Measurements from ENCODE around the gene HFE.

Gene HFE

DNA sequence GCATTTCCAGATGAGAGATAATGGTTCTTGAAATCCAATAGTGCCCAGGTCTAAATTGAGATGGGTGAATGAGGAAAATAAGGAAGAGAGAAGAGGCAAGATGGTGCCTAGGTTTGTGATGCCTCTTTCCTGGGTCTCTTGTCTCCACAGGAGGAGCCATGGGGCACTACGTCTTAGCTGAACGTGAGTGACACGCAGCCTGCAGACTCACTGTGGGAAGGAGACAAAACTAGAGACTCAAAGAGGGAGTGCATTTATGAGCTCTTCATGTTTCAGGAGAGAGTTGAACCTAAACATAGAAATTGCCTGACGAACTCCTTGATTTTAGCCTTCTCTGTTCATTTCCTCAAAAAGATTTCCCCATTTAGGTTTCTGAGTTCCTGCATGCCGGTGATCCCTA, 6.8 kb downstream of the HFE start:
- 0 out of 2 replicates have a peak, but pooled peaks cover 2% of the 10 kb centered on the region for H3K4me1 ChIP-seq (ENCODE audit: control insufficient read depth, insufficient read depth, low read length)
- H3K36me3 ChIP-seq (ENCODE audit: control insufficient read depth, insufficient read depth, low read length): no peaks in the 10 kb centered on the region
- H3K4me3 ChIP-seq (ENCODE audit: low read depth, low read length): no peak overlapping the region
- H3K9me3 ChIP-seq (ENCODE audit: control insufficient read depth, insufficient read depth, low read length): no peaks in the 10 kb centered on the region
- H3K27me3 ChIP-seq (ENCODE audit: control insufficient read depth, insufficient read depth, low read length): no peaks in the 10 kb centered on the region
- no peak overlapping the region for H3K27ac ChIP-seq (ENCODE audit: low read depth, low read length)
- no peak overlapping the region for H3K9ac ChIP-seq (ENCODE audit: low read depth, low read length)

DNA sequence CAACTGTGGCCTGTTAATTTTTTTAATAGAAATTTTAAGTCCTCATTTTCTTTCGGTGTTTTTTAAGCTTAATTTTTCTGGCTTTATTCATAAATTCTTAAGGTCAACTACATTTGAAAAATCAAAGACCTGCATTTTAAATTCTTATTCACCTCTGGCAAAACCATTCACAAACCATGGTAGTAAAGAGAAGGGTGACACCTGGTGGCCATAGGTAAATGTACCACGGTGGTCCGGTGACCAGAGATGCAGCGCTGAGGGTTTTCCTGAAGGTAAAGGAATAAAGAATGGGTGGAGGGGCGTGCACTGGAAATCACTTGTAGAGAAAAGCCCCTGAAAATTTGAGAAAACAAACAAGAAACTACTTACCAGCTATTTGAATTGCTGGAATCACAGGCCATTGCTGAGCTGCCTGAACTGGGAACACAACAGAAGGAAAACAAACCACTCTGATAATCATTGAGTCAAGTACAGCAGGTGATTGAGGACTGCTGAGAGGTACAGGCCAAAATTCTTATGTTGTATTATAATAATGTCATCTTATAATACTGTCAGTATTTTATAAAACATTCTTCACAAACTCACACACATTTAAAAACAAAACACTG, 10.1 kb downstream of the HFE start:
- Histone ChIP-seq H3K4me3 (ENCODE audit: low read depth, low read length) (no peak overlapping the region), H3K27ac (ENCODE audit: low read depth, low read length) (no peak overlapping the region), H3K9ac (ENCODE audit: low read depth, low read length) (no peak overlapping the region), H3K27me3 (ENCODE audit: control insufficient read depth, insufficient read depth, low read length) (no peaks in the 10 kb centered on the region), H3K4me1 (ENCODE audit: control insufficient read depth, insufficient read depth, low read length) (peaks cover 2% of the 10 kb centered on the region; the same call in 1 of the 2 replicates), H3K9me3 (ENCODE audit: control insufficient read depth, insufficient read depth, low read length) (no peaks in the 10 kb centered on the region), H3K36me3 (ENCODE audit: control insufficient read depth, insufficient read depth, low read length) (no peaks in the 10 kb centered on the region)

DNA sequence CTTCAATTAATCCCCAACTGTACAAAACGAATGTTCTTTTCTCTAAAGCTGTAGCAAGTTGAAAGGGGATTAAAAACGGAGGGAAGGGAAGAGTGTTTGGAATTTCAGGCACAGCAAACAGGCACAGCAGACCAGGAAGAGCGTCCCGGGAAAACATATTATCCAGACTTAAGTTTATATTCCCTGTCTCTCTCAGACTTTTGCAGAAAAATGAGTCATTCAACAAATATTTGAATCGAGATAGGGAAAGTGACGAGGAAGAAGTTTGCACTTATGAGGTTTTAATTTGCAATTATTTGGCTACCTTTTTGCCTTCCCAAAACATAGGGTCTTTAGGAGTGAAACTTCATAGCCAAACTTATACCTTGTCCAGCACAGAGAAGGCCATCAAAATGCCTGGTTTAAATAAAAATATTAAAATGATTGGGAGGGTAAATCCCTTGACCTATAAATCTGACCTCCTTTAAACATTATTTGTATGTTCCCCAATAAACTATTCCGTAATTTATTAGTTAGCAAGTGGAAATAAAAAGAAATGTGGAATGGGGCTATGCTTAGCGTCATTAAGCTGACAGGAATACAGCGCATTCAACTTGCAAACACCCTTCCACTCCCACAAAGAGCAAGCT, 16.0 kb downstream of the HFE start:
- Histone ChIP-seq H3K27ac (ENCODE audit: low read depth, low read length) (peak overlapping the region; percentile 96), H3K4me3 (ENCODE audit: low read depth, low read length) (peak overlapping the region; percentile 60), H3K4me1 (ENCODE audit: control insufficient read depth, insufficient read depth, low read length) (peaks cover 11% of the 10 kb centered on the region), H3K9me3 (ENCODE audit: control insufficient read depth, insufficient read depth, low read length) (peaks cover 21% of the 10 kb centered on the region; the same call in 1 of the 2 replicates), H3K9ac (ENCODE audit: low read depth, low read length) (peak overlapping the region; percentile 24; the same call in 1 of the 2 replicates), H3K27me3 (ENCODE audit: control insufficient read depth, insufficient read depth, low read length) (no peaks in the 10 kb centered on the region), H3K36me3 (ENCODE audit: control insufficient read depth, insufficient read depth, low read length) (no peaks in the 10 kb centered on the region)

DNA sequence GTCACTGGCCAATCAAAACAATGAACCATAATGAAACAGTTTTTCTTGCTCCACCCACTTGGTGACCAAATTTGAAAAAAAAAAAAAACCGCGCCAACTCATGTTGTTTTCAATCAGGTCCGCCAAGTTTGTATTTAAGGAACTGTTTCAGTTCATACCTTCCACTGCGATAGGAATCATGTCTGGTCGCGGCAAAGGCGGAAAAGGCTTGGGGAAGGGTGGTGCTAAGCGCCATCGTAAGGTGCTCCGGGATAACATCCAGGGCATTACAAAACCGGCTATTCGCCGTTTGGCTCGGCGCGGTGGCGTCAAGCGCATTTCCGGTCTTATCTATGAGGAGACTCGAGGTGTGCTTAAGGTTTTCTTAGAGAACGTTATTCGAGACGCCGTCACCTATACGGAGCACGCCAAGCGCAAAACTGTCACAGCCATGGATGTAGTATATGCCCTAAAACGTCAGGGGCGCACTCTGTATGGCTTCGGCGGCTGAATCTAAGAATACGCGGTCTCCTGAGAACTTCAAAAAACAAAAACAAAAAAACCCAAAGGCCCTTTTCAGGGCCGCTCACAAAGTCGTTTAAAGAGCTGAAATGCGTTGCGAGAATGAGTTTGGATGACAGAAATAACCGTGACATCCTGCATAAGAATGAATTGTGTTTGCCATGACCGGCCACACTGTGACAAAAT, 16.7 kb downstream of the HFE start:
- peak overlapping the region; percentile 88 for H3K9ac ChIP-seq (ENCODE audit: low read depth, low read length)
- H3K27ac ChIP-seq (ENCODE audit: low read depth, low read length): peak overlapping the region; percentile 96
- H3K36me3 ChIP-seq (ENCODE audit: control insufficient read depth, insufficient read depth, low read length): no peaks in the 10 kb centered on the region

DNA sequence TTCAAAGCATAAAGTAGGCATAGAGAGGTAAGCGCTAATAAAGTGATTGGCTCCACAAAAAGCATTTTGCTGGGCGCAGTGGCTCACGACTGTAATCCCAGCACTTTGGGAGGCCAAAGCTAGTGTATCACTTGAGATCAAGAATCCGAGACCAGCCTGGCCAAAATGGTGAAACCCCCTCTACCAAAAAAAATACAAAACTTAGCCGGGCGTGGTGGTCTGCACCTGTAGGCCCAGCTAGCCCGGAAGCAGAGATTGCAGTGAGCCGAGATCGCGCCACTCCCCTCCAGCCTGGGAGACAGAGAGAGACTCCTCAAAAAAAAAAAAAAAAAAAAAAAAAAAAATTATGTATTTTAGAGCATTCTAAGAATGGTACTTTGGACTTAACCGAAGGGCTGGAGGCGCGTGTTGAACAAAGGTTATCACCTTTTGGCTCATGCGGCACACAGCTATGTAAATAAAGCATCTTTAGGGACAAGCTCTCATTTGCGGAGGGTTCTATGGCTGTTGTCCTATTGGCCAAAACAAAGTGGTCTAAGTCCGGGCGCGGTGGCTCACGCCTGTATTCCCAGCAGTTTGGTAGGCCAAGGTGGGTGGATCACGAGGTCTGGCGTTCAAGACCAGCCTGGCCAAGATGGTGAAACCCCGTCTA, 17.4 kb downstream of the HFE start:
- Histone ChIP-seq H3K27ac (ENCODE audit: low read depth, low read length) (peak overlapping the region; percentile 96), H3K27me3 (ENCODE audit: control insufficient read depth, insufficient read depth, low read length) (no peaks in the 10 kb centered on the region), H3K4me1 (ENCODE audit: control insufficient read depth, insufficient read depth, low read length) (peaks cover 11% of the 10 kb centered on the region), H3K9me3 (ENCODE audit: control insufficient read depth, insufficient read depth, low read length) (peaks cover 21% of the 10 kb centered on the region; the same call in 1 of the 2 replicates), H3K36me3 (ENCODE audit: control insufficient read depth, insufficient read depth, low read length) (no peaks in the 10 kb centered on the region), H3K9ac (ENCODE audit: low read depth, low read length) (peak overlapping the region; percentile 88), H3K4me3 (ENCODE audit: low read depth, low read length) (peak overlapping the region; percentile 60)

More for the DNA sequence above, 16.7 kb downstream of the HFE start:
- H3K9me3 ChIP-seq (ENCODE audit: control insufficient read depth, insufficient read depth, low read length): peaks cover 21% of the 10 kb centered on the region; the same call in 1 of the 2 replicates
- H3K4me1 ChIP-seq (ENCODE audit: control insufficient read depth, insufficient read depth, low read length): peaks cover 11% of the 10 kb centered on the region
- peak overlapping the region; percentile 60 for H3K4me3 ChIP-seq (ENCODE audit: low read depth, low read length)
- no peaks in the 10 kb centered on the region for H3K27me3 ChIP-seq (ENCODE audit: control insufficient read depth, insufficient read depth, low read length)

DNA sequence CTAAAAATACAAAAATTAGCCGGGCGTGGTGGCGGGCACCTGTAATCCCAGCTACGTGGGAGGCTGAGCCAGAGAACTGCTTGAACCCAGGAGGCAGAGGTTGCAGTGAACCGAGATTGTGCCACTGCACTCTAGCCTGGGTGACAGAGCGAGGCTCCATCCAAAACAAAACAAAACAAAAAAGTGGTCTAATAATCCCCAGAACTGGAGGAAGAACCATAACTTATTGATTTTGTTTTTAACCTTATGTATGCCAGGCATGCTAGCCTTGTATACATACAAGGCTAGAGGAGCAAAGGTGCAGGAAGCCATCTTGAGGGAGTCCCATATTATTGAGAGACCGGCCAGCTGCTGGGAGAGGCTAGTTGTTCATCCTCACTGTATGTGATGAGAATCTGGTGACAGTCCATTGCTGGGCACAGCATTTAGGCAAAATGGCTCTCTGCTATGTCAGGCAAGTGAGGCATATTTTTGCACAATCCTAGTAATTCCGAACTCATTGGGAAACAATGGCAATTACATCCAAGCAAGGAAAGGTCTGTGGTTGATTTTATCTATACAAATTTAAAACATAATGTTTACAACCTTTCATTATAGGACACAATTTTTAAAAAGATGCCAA, 18.0 kb downstream of the HFE start:
- Histone ChIP-seq H3K4me1 (ENCODE audit: control insufficient read depth, insufficient read depth, low read length) (peaks cover 11% of the 10 kb centered on the region), H3K4me3 (ENCODE audit: low read depth, low read length) (no peak overlapping the region), H3K9me3 (ENCODE audit: control insufficient read depth, insufficient read depth, low read length) (peaks cover 21% of the 10 kb centered on the region; the same call in 1 of the 2 replicates), H3K27ac (ENCODE audit: low read depth, low read length) (no peak overlapping the region), H3K27me3 (ENCODE audit: control insufficient read depth, insufficient read depth, low read length) (no peaks in the 10 kb centered on the region), H3K36me3 (ENCODE audit: control insufficient read depth, insufficient read depth, low read length) (no peaks in the 10 kb centered on the region), H3K9ac (ENCODE audit: low read depth, low read length) (no peak overlapping the region)

DNA sequence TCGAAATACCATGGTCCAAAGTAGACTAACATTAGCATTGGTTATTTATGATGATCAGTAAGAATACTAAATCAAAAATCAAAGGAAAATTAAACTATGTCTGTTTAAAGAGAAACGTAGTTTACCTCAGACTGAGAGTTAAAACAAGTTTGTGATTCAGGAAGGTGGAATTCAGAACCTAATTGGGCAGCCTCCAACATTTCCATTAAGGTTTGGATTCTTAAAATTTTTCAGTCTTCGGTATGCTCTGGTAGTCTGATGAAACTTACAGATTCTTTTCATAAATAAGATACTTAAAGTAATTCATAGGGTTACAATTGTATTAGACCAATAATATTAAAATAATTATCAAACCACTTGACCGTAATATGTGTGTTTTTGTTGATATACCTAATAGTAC, 18.6 kb downstream of the HFE start:
- Histone ChIP-seq H3K27ac (ENCODE audit: low read depth, low read length) (no peak overlapping the region), H3K4me1 (ENCODE audit: control insufficient read depth, insufficient read depth, low read length) (peaks cover 11% of the 10 kb centered on the region), H3K27me3 (ENCODE audit: control insufficient read depth, insufficient read depth, low read length) (no peaks in the 10 kb centered on the region), H3K36me3 (ENCODE audit: control insufficient read depth, insufficient read depth, low read length) (no peaks in the 10 kb centered on the region), H3K9me3 (ENCODE audit: control insufficient read depth, insufficient read depth, low read length) (peaks cover 21% of the 10 kb centered on the region; the same call in 1 of the 2 replicates), H3K9ac (ENCODE audit: low read depth, low read length) (no peak overlapping the region), H3K4me3 (ENCODE audit: low read depth, low read length) (no peak overlapping the region)

DNA sequence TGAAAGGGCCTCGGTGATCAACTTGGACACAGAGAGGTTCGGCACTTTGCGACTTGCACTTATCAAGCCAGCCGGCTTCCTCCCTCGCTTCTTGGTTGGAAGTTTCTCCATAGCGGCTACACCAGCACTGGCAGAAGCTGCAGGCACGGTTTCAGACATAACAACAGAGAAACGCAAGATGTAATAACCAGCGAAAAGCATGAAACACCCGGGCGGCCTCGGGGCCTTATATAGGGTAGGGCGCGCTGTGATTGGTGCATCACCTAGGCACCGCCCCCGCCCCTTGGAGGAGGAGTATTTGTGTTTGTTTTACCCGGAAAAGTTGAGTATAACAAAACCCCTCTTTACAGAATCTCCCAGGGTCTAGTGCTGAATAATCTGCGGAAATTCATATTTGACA, 20.7 kb downstream of the HFE start:
- H3K27ac ChIP-seq (ENCODE audit: low read depth, low read length): no peak overlapping the region
- H3K9me3 ChIP-seq (ENCODE audit: control insufficient read depth, insufficient read depth, low read length): peaks cover 21% of the 10 kb centered on the region; the same call in 1 of the 2 replicates
- H3K9ac ChIP-seq (ENCODE audit: low read depth, low read length): no peak overlapping the region
- H3K4me1 ChIP-seq (ENCODE audit: control insufficient read depth, insufficient read depth, low read length): peaks cover 6% of the 10 kb centered on the region
- no peak overlapping the region for H3K4me3 ChIP-seq (ENCODE audit: low read depth, low read length)
- H3K36me3 ChIP-seq (ENCODE audit: control insufficient read depth, insufficient read depth, low read length): no peaks in the 10 kb centered on the region
- H3K27me3 ChIP-seq (ENCODE audit: control insufficient read depth, insufficient read depth, low read length): no peaks in the 10 kb centered on the region

DNA sequence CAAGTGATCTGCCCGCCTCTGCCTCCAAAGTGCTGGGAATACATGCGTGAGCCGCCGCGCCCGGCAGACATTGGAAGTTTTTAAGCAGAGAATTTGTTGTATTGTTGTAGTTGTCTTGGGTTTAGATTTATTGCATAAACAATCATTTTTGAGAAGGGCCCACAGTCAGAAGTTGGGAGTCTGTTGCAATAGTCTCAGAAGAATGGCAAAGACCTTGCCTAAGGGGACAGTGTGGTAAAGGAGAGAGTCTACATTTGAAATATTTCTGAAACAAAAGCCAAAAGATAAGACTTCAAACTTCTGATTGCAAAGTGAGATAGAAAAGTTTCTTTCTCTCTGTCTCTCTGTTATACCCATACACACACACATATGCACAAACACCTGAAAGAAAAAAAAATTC, 22.5 kb downstream of the HFE start:
- Histone ChIP-seq H3K9ac (ENCODE audit: low read depth, low read length) (no peak overlapping the region), H3K4me3 (ENCODE audit: low read depth, low read length) (no peak overlapping the region), H3K27me3 (ENCODE audit: control insufficient read depth, insufficient read depth, low read length) (no peaks in the 10 kb centered on the region), H3K27ac (ENCODE audit: low read depth, low read length) (no peak overlapping the region), H3K36me3 (ENCODE audit: control insufficient read depth, insufficient read depth, low read length) (no peaks in the 10 kb centered on the region), H3K9me3 (ENCODE audit: control insufficient read depth, insufficient read depth, low read length) (peaks cover 21% of the 10 kb centered on the region; the same call in 1 of the 2 replicates), H3K4me1 (ENCODE audit: control insufficient read depth, insufficient read depth, low read length) (no peaks in the 10 kb centered on the region)

DNA sequence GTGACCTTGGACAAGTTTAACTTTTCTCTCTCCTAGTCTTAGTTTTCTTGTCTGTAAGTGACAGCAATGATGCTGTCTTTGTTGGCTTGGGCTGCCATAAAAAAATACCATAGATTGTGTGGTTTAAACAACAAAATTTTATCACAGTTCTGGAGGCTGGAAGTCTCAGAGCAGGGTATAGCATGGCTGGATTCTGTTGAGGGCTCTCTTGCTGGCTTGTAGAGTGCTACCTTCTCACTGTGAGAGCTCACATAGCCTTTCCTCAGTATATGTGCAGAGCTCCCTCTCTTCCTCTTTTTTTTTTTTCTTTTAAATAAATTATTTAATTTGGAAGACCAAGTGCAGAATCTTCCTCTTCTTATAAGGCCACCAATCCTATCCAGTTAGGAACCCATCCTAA, 26.3 kb downstream of the HFE start:
- H3K9me3 ChIP-seq (ENCODE audit: control insufficient read depth, insufficient read depth, low read length): no peaks in the 10 kb centered on the region
- no peak overlapping the region for H3K4me3 ChIP-seq (ENCODE audit: low read depth, low read length)
- no peak overlapping the region for H3K9ac ChIP-seq (ENCODE audit: low read depth, low read length)
- H3K4me1 ChIP-seq (ENCODE audit: control insufficient read depth, insufficient read depth, low read length): no peaks in the 10 kb centered on the region
- H3K27me3 ChIP-seq (ENCODE audit: control insufficient read depth, insufficient read depth, low read length): no peaks in the 10 kb centered on the region
- no peak overlapping the region for H3K27ac ChIP-seq (ENCODE audit: low read depth, low read length)
- no peaks in the 10 kb centered on the region for H3K36me3 ChIP-seq (ENCODE audit: control insufficient read depth, insufficient read depth, low read length)
